ENCODE data around the gene STXBP6. TPM values are rescaled to one million over a fixed set of nuclear protein-coding genes. Genes with fewer than 3 reads are reported as not detected.

Gene STXBP6
- total RNA-seq, 1 donor from 2014 or later, result 1.7 TPM

GRCh38 chr14:24875203-24875838, 174.6 kb downstream of the STXBP6 start:
- H3K4me3 Mint-ChIP-seq (ENCODE audit: unreplicated experiment), result no peak overlapping the region
- H3K36me3 Mint-ChIP-seq (ENCODE audit: low read depth), result no peaks in the 10 kb centered on the region
- H3K9me3 Mint-ChIP-seq (ENCODE audit: low read depth), result no peaks in the 10 kb centered on the region
- no peaks in the 10 kb centered on the region for H3K27me3 Mint-ChIP-seq (ENCODE audit: low read depth)
- no peak for TF ChIP-seq CTCF (IDR thresholded peaks at IDR 0.05)
- H3K27ac Mint-ChIP-seq (ENCODE audit: unreplicated experiment), result no peak overlapping the region
- no peak for DNase-seq (ENCODE audit: low spot score)
- H3K4me1 Mint-ChIP-seq (ENCODE audit: low read depth), result peaks cover 22% of the 10 kb centered on the region

GRCh38 chr14:24874514-24875202, 175.3 kb downstream of the STXBP6 start:
- Mint-ChIP-seq H3K36me3 (ENCODE audit: low read depth) (no peaks in the 10 kb centered on the region), H3K9me3 (ENCODE audit: low read depth) (no peaks in the 10 kb centered on the region), H3K4me3 (ENCODE audit: unreplicated experiment) (no peak overlapping the region), H3K27me3 (ENCODE audit: low read depth) (no peaks in the 10 kb centered on the region), H3K27ac (ENCODE audit: unreplicated experiment) (no peak overlapping the region), H3K4me1 (ENCODE audit: low read depth) (peaks cover 15% of the 10 kb centered on the region)
- no peak for TF ChIP-seq CTCF (IDR thresholded peaks at IDR 0.05)
- no peak for DNase-seq (ENCODE audit: low spot score)

- Mint-ChIP-seq H3K27me3 (ENCODE audit: low read depth) (no peaks in the 10 kb centered on the region), H3K4me3 (ENCODE audit: unreplicated experiment) (no peak overlapping the region), H3K4me1 (ENCODE audit: low read depth) (peaks cover 14% of the 10 kb centered on the region), H3K9me3 (ENCODE audit: low read depth) (no peaks in the 10 kb centered on the region), H3K36me3 (ENCODE audit: low read depth) (no peaks in the 10 kb centered on the region), H3K27ac (ENCODE audit: unreplicated experiment) (no peak overlapping the region)
- DNase-seq (ENCODE audit: low spot score), result no peak
- TF ChIP-seq CTCF (IDR thresholded peaks at IDR 0.05), result no peak
Measured at GRCh38 chr14:24873551-24873950, 176.4 kb downstream of the STXBP6 start.

GRCh38 chr14:24870949-24871701, 178.8 kb downstream of the STXBP6 start:
- no peaks in the 10 kb centered on the region for H3K27me3 Mint-ChIP-seq (ENCODE audit: low read depth)
- no peak for DNase-seq (ENCODE audit: low spot score)
- TF ChIP-seq CTCF (IDR thresholded peaks at IDR 0.05), result no peak
- no peak overlapping the region for H3K4me3 Mint-ChIP-seq (ENCODE audit: unreplicated experiment)
- H3K4me1 Mint-ChIP-seq (ENCODE audit: low read depth), result peaks cover 14% of the 10 kb centered on the region
- H3K9me3 Mint-ChIP-seq (ENCODE audit: low read depth), result no peaks in the 10 kb centered on the region
- no peaks in the 10 kb centered on the region for H3K36me3 Mint-ChIP-seq (ENCODE audit: low read depth)
- no peak overlapping the region for H3K27ac Mint-ChIP-seq (ENCODE audit: unreplicated experiment)

GRCh38 chr14:24868389-24868788, 181.6 kb downstream of the STXBP6 start:
- no peak for TF ChIP-seq CTCF (IDR thresholded peaks at IDR 0.05)
- H3K27me3 Mint-ChIP-seq (ENCODE audit: low read depth), result no peaks in the 10 kb centered on the region
- H3K4me1 Mint-ChIP-seq (ENCODE audit: low read depth), result peaks cover 3% of the 10 kb centered on the region
- H3K9me3 Mint-ChIP-seq (ENCODE audit: low read depth), result no peaks in the 10 kb centered on the region
- DNase-seq (ENCODE audit: low spot score), result no peak
- no peaks in the 10 kb centered on the region for H3K36me3 Mint-ChIP-seq (ENCODE audit: low read depth)
- H3K4me3 Mint-ChIP-seq (ENCODE audit: unreplicated experiment), result no peak overlapping the region
- no peak overlapping the region for H3K27ac Mint-ChIP-seq (ENCODE audit: unreplicated experiment)
